Measurements from ENCODE around the gene ZNF670. TPM values are rescaled to one million over a fixed set of nuclear protein-coding genes. Genes with fewer than 3 reads are reported as not detected.

The ZNF670 gene
- total and polyA plus RNA-seq, 9 of the 15 experiments (the other 6 are each of a cell fraction or from before 2014, with no cell fraction given) = 7.1 to 23.4 (median 11.8) TPM

DNA sequence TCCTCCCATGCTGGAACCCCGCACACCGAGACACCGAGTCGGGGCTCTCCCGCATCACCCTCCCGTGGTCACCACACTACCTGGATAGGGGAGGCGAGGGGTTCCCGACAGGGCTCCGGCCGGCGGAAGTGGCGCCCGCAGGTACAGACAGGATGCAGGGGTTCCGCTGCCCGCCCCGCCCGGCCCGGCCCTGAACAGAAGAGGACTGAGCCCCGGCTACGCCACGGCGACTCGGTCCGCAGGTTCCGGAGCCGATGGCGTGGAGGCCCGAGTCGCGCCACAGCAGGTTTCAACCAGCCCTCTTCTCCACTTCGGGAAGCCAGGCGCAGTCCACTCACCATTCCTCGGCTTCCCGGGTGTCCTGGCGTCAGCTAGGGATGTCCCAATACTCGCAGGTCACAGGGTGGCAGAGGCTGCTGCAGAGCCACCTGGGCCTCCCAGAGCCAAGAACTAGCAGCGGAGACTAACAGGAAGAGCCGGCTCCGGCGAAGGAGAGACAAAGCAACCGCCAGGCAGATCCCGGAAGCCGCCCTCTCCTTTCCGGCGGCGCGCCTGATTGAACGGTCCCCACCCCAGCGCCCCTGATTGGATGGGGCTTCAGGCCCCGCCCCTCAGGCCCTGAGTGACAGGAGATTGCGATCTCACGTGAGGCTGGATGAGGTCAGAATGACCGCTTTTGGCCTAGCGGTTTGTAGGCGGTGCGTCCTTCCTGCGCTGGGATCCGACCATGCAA lies 25.4 kb upstream of the ZNF670 start, which contains the start of gene ZNF669 (continued):
- TF ChIP-seq, protein P1, sequence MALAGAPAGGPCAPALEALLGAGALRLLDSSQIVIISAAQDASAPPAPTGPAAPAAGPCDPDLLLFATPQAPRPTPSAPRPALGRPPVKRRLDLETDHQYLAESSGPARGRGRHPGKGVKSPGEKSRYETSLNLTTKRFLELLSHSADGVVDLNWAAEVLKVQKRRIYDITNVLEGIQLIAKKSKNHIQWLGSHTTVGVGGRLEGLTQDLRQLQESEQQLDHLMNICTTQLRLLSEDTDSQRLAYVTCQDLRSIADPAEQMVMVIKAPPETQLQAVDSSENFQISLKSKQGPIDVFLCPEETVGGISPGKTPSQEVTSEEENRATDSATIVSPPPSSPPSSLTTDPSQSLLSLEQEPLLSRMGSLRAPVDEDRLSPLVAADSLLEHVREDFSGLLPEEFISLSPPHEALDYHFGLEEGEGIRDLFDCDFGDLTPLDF (CRISPR knock-in tag; IDR thresholded peaks at IDR 0.05) = peak; percentile 93
- TF ChIP-seq ZNF830 (CRISPR knock-in tag; IDR thresholded peaks at IDR 0.05) (no peak), ELF2 (CRISPR knock-in tag; IDR thresholded peaks at IDR 0.05) (peak; percentile 62), ZNF3 (CRISPR knock-in tag; IDR thresholded peaks at IDR 0.05) (no peak), NONO (IDR thresholded peaks at IDR 0.05; ENCODE audit: low read depth in 2 of 2, low read length in 1 of 2) (peak in 1 of 2 experiments; percentile 31; a peak in 1 of 4 replicates), BMI1 (IDR thresholded peaks at IDR 0.05; ENCODE audit: low read length) (no peak), TAF15 (IDR thresholded peaks at IDR 0.05; ENCODE audit: low read depth, low read length) (no peak), BACH1 (tag; IDR thresholded peaks at IDR 0.05) (no peak), ZNF354B (CRISPR knock-in tag; IDR thresholded peaks at IDR 0.05) (no peak), GABPA (tag; conservative IDR thresholded peaks at IDR 0.05; ENCODE audit: low read depth) (peak; percentile 97), ZNF668 (CRISPR knock-in tag; IDR thresholded peaks at IDR 0.05) (no peak), ZNF165 (CRISPR knock-in tag; IDR thresholded peaks at IDR 0.05; ENCODE audit: borderline replicate concordance) (no peak), TARDBP (IDR thresholded peaks at IDR 0.05) (no peak), PML (IDR thresholded peaks at IDR 0.05; ENCODE audit: low read length) (peak; percentile 80; the same call in 1 of the 2 replicates), TAF9B (IDR thresholded peaks at IDR 0.05; ENCODE audit: partially characterized antibody) (peak; percentile 90), MTA3 (IDR thresholded peaks at IDR 0.05; ENCODE audit: borderline replicate concordance) (peak; percentile 43; the same call in 1 of the 2 replicates), ETV5 (CRISPR knock-in tag; IDR thresholded peaks at IDR 0.05; ENCODE audit: low read depth) (peak; percentile 83), DDX20 (tag; IDR thresholded peaks at IDR 0.05; ENCODE audit: low read depth) (no peak), MTA2 (IDR thresholded peaks at IDR 0.05; ENCODE audit: low read depth) (no peak)
- TF ChIP-seq, protein P2, sequence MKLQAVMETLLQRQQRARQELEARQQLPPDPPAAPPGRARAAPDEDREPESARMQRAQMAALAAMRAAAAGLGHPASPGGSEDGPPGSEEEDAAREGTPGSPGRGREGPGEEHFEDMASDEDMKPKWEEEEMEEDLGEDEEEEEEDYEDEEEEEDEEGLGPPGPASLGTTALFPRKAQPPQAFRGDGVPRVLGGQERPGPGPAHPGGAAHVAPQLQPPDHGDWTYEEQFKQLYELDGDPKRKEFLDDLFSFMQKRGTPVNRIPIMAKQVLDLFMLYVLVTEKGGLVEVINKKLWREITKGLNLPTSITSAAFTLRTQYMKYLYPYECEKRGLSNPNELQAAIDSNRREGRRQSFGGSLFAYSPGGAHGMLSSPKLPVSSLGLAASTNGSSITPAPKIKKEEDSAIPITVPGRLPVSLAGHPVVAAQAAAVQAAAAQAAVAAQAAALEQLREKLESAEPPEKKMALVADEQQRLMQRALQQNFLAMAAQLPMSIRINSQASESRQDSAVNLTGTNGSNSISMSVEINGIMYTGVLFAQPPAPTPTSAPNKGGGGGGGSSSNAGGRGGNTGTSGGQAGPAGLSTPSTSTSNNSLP (IDR thresholded peaks at IDR 0.05; ENCODE audit: borderline replicate concordance, low read depth, low read length) = no peak
- TF ChIP-seq, protein P3, sequence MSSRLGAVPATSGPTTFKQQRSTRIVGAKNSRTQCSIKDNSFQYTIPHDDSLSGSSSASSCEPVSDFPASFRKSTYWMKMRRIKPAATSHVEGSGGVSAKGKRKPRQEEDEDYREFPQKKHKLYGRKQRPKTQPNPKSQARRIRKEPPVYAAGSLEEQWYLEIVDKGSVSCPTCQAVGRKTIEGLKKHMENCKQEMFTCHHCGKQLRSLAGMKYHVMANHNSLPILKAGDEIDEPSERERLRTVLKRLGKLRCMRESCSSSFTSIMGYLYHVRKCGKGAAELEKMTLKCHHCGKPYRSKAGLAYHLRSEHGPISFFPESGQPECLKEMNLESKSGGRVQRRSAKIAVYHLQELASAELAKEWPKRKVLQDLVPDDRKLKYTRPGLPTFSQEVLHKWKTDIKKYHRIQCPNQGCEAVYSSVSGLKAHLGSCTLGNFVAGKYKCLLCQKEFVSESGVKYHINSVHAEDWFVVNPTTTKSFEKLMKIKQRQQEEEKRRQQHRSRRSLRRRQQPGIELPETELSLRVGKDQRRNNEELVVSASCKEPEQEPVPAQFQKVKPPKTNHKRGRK (tag; IDR thresholded peaks at IDR 0.05) = no peak
- TF ChIP-seq, protein P4, sequence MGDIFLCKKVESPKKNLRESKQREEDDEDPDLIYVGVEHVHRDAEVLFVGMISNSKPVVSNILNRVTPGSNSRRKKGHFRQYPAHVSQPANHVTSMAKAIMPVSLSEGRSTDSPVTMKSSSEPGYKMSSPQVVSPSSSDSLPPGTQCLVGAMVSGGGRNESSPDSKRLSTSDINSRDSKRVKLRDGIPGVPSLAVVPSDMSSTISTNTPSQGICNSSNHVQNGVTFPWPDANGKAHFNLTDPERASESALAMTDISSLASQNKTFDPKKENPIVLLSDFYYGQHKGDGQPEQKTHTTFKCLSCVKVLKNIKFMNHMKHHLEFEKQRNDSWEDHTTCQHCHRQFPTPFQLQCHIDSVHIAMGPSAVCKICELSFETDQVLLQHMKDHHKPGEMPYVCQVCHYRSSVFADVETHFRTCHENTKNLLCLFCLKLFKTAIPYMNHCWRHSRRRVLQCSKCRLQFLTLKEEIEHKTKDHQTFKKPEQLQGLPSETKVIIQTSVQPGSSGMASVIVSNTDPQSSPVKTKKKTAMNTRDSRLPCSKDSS (IDR thresholded peaks at IDR 0.05; ENCODE audit: low read depth, partially characterized antibody) = no peak
- TF ChIP-seq, protein P5, sequence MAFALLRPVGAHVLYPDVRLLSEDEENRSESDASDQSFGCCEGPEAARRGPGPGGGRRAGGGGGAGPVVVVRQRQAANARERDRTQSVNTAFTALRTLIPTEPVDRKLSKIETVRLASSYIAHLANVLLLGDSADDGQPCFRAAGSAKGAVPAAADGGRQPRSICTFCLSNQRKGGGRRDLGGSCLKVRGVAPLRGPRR (CRISPR knock-in tag; IDR thresholded peaks at IDR 0.05) = no peak

Data from K562 (cell line).